SK-N-SH (cell line): ENCODE data around the gene CDH13.

Experiments used
- SIN3A ChIP-seq: IDR thresholded peaks from 2 replicates; pipeline ENCODE4 v1.6.1; 2012; ENCODE audit warnings: low read depth, mild to moderate bottlenecking, low read length, moderate library complexity, borderline replicate concordance
- TF ChIP-seq, protein P1 (sequence below): fragments of 200-600 bp; sonication (generic); IDR thresholded peaks from 2 replicates; pipeline ENCODE4 v1.6.1; 2017; ENCODE audit warnings: antibody characterized with exemption, mild to moderate bottlenecking, moderate library complexity

DNA sequence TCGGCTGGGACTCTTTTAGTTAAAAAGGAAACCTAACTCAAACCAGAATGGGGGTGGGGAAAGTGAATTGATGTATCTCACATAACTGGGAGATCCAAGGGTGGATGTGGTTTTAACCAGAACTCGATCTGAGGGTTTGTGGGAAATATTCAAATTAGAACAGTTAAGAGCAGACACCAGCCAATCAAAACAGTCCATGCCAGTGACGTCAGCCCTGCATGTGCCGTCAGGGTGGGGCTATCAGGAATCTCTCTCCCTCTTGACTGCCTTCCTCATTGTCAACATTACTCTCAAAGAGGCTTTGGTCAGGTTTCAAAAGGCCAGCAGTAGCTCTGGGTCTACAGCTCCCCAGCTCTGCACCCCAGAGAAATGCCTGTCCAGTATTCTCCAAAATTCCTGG, 1086.8 kb downstream of the CDH13 start:
- TF ChIP-seq, protein P1, sequence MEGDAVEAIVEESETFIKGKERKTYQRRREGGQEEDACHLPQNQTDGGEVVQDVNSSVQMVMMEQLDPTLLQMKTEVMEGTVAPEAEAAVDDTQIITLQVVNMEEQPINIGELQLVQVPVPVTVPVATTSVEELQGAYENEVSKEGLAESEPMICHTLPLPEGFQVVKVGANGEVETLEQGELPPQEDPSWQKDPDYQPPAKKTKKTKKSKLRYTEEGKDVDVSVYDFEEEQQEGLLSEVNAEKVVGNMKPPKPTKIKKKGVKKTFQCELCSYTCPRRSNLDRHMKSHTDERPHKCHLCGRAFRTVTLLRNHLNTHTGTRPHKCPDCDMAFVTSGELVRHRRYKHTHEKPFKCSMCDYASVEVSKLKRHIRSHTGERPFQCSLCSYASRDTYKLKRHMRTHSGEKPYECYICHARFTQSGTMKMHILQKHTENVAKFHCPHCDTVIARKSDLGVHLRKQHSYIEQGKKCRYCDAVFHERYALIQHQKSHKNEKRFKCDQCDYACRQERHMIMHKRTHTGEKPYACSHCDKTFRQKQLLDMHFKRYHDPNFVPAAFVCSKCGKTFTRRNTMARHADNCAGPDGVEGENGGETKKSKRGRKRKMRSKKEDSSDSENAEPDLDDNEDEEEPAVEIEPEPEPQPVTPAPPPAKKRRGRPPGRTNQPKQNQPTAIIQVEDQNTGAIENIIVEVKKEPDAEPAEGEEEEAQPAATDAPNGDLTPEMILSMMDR = no peak
- no peak for TF ChIP-seq SIN3A
